Measurements from ENCODE around the gene PPIF. TPM values are rescaled to one million over a fixed set of nuclear protein-coding genes. Genes with fewer than 3 reads are reported as not detected.
"Not testable (repeated sequence)": the region's sequence is repeated elsewhere in the genome, so short reads cannot be mapped to it uniquely, and the experiment has no call there.

Gene PPIF
- total RNA-seq, 1 donor from 2014 or later, result 120 TPM

DNA sequence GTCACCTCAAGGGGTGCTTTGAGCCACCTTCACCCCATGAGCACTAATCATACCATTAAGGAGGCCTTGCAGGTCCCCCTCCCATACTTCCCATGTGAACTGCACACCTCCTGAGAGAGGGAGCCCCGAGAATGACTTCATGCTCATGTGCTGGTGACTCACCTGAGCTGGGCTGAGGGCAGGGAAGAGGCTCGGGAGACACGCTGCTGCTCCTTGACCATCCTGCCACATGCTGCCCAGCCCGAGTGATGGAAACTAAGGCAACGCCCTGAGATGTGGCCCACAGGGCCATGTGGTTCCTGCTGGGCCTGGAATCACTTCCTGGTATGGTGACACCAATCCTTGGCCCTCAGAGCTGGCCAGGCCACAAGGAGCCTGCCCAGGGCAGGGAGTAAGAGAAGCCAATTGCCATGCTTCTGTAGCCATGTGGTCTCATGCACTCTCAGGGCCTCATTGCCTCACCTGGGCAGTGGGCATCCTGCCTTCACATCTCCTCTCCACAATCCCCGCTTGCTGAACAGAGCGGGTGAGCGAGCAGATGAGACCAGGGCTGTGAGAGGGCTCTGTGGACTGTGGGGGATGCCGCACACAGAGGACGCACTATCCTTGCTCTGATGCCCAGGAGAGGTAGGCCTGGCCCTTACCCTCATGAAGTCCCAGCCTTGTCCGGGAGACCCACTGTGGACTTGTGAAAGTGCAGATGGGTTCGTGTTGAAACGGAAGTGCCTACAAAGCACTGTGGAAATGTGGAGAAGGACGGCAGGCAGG lies 18.3 kb upstream of the PPIF start:
- DNase-seq (ENCODE audit: low spot score), result no peak
- peaks cover 2% of the 10 kb centered on the region for H3K36me3 Mint-ChIP-seq (ENCODE audit: low read depth)

DNA sequence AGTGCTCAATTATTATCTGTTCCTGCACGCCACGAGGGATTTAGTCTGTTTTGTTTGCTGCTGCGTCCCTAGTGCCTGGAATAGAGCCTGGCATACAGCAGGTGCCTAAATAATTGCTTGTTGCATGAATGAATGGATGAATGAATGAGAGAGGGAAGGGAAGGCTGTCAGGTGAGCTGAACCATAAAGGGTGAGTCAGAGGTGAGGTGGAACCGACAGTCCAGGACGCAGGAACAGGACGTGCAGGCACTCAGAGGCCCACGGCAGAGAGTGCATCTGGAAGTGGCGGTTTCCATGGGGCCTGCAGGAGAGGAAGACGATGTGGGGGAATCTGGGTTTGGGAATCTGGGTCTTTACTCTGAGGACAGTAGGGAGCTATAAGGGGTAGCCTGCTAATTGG lies 17.7 kb upstream of the PPIF start:
- no peaks in the 10 kb centered on the region for H3K27me3 Mint-ChIP-seq (ENCODE audit: low read depth)
- H3K27ac Mint-ChIP-seq, result no peak overlapping the region
- no peak for DNase-seq (ENCODE audit: low spot score)
- H3K4me3 Mint-ChIP-seq (ENCODE audit: low read depth), result no peak overlapping the region
- intact Hi-C loops (cut with micrococcal nuclease), result no loop called here
- H3K36me3 Mint-ChIP-seq (ENCODE audit: low read depth), result peaks cover 2% of the 10 kb centered on the region
- H3K4me1 Mint-ChIP-seq (ENCODE audit: low read depth), result peaks cover 29% of the 10 kb centered on the region
- H3K9me3 Mint-ChIP-seq, result no peaks in the 10 kb centered on the region

More for the DNA sequence above, 18.3 kb upstream of the PPIF start:
- H3K4me3 Mint-ChIP-seq (ENCODE audit: low read depth), result no peak overlapping the region
- H3K27ac Mint-ChIP-seq, result no peak overlapping the region
- peaks cover 31% of the 10 kb centered on the region for H3K4me1 Mint-ChIP-seq (ENCODE audit: low read depth)
- H3K9me3 Mint-ChIP-seq, result no peaks in the 10 kb centered on the region
- H3K27me3 Mint-ChIP-seq (ENCODE audit: low read depth), result no peaks in the 10 kb centered on the region
- intact Hi-C loops (cut with micrococcal nuclease), result no loop called here

DNA sequence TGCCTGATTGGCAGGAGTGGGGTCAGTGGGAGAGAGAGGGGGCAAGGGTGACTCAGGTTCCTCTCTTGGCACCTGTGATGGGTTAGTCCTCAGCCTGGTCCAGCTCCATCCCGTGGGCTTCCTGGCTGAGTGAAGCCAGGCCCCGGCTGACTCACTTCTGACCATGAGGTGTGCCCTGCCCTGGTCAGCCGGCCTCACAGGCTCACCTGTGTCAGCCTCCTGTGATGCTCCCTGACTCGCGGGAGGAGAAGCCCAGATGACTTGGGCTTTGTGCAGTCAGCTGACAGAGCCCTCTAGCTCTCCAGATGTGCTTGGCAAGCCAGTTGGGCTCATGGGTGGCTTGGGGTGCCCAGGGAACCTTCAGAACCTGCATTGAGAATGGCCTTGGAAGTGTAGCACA lies 16.0 kb upstream of the PPIF start:
- DNase-seq (ENCODE audit: low spot score), result no peak
- H3K36me3 Mint-ChIP-seq (ENCODE audit: low read depth), result peaks cover 2% of the 10 kb centered on the region
- H3K27ac Mint-ChIP-seq, result peak overlapping the region; percentile 90
- H3K4me1 Mint-ChIP-seq (ENCODE audit: low read depth), result peaks cover 35% of the 10 kb centered on the region
- intact Hi-C loops (cut with micrococcal nuclease), result loop anchor here (1.0 to 10.0 kb wide), 7 partner anchors 8 to 874 kb away; partner anchors contain the start of genes ANXA11 and PPIF
- no peaks in the 10 kb centered on the region for H3K27me3 Mint-ChIP-seq (ENCODE audit: low read depth)
- H3K4me3 Mint-ChIP-seq (ENCODE audit: low read depth), result no peak overlapping the region
- no peaks in the 10 kb centered on the region for H3K9me3 Mint-ChIP-seq

DNA sequence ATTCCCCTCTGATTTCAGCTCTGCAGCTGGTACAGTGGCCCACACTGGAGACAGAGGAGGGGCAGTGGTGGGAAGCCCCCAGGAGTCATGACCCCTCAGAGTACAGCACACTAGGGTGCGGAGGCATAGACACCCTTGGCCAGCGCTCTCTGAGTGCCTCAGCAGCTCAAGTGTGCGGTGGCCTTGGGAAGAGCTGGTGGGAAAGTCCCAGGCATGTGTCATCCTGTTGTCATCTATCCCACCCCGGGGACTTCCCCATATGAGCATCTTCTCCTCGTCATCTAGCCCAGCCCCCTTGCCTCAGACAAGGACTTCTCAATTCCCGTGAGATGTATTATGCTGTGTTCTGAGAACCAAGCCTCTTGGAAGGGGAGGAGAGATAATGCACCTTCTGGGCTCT lies 15.6 kb upstream of the PPIF start:
- Mint-ChIP-seq H3K36me3 (ENCODE audit: low read depth) (peaks cover 2% of the 10 kb centered on the region), H3K9me3 (no peaks in the 10 kb centered on the region), H3K4me3 (ENCODE audit: low read depth) (peak overlapping the region; percentile 11), H3K27ac (peak overlapping the region; percentile 90), H3K4me1 (ENCODE audit: low read depth) (peaks cover 37% of the 10 kb centered on the region), H3K27me3 (ENCODE audit: low read depth) (no peaks in the 10 kb centered on the region)
- intact Hi-C loops (cut with micrococcal nuclease), result loop anchor here (1.0 to 10.0 kb wide), 7 partner anchors 8 to 873 kb away; partner anchors contain the start of genes ANXA11 and PPIF
- DNase-seq (ENCODE audit: low spot score), result peak; percentile 71

DNA sequence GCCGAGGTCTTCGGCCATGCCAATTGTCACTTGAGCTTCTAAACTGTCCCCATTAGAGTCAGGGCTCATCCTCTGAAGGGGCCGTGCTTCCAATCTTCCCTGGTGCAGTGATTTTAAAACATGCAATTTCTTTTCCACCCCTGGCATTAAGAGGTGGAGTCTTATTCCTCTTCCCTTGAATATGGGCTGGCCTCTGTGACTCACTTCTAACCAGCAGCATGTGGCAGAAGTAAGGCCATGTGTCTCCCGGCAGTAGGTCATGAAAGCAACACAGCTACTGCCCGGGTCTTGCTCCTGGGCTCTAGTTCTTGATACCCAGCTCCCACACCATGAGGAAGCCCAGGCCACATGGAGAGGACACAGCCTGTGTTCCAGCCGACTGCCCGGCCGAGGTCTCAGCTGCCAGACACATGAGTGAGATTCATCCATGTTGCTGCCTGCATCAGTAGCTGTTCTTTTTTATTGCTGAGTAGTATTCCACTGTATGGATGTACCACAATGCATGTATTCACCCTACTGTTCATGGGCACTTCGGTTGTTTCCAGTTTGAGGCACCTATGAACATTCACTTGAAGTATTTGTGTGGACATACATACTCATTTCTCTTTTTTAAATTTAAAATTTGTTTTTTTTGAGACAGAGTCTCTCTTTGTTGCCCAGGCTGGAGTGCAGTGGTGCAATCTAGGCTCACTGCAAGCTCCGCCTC lies 14.5 kb upstream of the PPIF start:
- peaks cover 40% of the 10 kb centered on the region for H3K4me1 Mint-ChIP-seq (ENCODE audit: low read depth)
- H3K27me3 Mint-ChIP-seq (ENCODE audit: low read depth); H3K9me3 Mint-ChIP-seq; H3K36me3 Mint-ChIP-seq (ENCODE audit: low read depth); H3K4me3 Mint-ChIP-seq (ENCODE audit: low read depth); DNase-seq (ENCODE audit: low spot score): not testable (repeated sequence)
- peak overlapping the region; percentile 65 for H3K27ac Mint-ChIP-seq
- intact Hi-C loops (cut with micrococcal nuclease), result loop anchor here (5.0 to 10.0 kb wide), 3 partner anchors 90 to 872 kb away; partner anchors contain the start of gene ANXA11

DNA sequence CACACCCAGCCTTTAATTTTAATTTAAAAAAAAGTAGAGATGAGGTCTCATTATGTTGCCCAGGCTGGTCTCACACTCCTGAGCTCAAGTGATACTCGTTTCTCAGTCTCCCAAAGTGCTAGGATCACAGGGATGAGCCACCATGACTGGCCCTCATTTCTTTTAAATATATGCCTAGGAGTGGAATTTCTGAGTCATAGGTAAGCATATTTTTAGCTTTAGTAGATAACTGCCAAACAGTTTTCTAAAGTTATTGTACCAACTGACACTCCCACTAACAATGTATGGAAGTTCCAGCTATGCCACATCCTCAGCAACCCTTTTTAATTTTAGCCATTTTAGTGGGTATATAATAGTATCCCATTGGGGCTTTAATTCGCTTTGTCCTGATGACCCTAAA lies 13.8 kb upstream of the PPIF start:
- H3K4me1 Mint-ChIP-seq (ENCODE audit: low read depth), result peaks cover 40% of the 10 kb centered on the region
- H3K36me3 Mint-ChIP-seq (ENCODE audit: low read depth), result peaks cover 2% of the 10 kb centered on the region
- H3K4me3 Mint-ChIP-seq (ENCODE audit: low read depth), result no peak overlapping the region
- intact Hi-C loops (cut with micrococcal nuclease), result loop anchor here (5.0 to 10.0 kb wide), 3 partner anchors 91 to 871 kb away; partner anchors contain the start of gene ANXA11
- no peaks in the 10 kb centered on the region for H3K27me3 Mint-ChIP-seq (ENCODE audit: low read depth)
- H3K27ac Mint-ChIP-seq, result peak overlapping the region; percentile 71
- peaks cover 3% of the 10 kb centered on the region for H3K9me3 Mint-ChIP-seq
- no peak for DNase-seq (ENCODE audit: low spot score)

DNA sequence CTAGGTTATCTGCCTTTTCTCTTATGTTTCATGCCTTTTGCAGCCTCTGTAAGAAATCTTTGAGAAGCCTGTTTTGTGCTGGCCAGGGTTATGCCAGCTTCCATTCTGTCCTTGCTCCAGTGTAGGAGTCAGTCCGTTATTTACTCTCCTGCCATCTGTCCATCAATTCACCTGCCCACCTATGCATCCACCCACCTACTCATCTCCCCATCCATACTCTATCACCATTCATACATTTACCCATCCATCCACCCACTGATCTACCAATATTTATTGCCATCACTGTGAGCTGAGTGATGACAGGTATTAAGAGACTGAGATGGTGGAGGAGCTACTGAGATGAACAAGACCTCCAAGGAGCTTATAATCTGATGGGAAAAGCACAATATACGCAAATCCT lies 12.7 kb upstream of the PPIF start:
- H3K27ac Mint-ChIP-seq, result peak overlapping the region; percentile 7

DNA sequence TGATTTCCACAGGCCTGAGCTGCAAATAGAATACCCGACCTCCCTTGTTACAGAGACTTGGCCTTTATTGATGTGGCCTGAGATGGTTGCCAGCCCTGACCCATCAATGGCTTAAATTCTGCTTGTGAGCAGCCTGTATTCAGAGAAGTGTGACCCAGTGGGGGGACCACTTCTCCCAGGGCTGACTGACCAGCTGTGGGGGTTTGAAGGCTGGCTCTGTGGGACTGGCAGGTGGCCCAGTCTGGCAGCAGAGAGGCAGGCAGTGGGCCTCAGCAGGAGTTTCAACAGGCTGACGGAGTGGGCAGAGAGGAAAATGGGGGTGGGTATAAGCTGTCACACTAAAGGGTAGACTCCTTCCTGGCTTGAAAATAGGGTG lies 12.2 kb upstream of the PPIF start:
- peak overlapping the region; percentile 7 for H3K27ac Mint-ChIP-seq
- intact Hi-C loops (cut with micrococcal nuclease), result loop anchor here (10.0 kb wide), 2 partner anchors 360 to 870 kb away; partner anchors contain the start of gene ANXA11
- no peak for DNase-seq (ENCODE audit: low spot score)

More for the DNA sequence above, 12.7 kb upstream of the PPIF start:
- Mint-ChIP-seq H3K4me1 (ENCODE audit: low read depth) (peaks cover 38% of the 10 kb centered on the region), H3K9me3 (peaks cover 3% of the 10 kb centered on the region), H3K36me3 (ENCODE audit: low read depth) (peaks cover 2% of the 10 kb centered on the region), H3K4me3 (ENCODE audit: low read depth) (no peak overlapping the region), H3K27me3 (ENCODE audit: low read depth) (no peaks in the 10 kb centered on the region)
- intact Hi-C loops (cut with micrococcal nuclease), result loop anchor here (5.0 to 10.0 kb wide), 3 partner anchors 92 to 870 kb away; partner anchors contain the start of gene ANXA11
- DNase-seq (ENCODE audit: low spot score), result no peak

DNA sequence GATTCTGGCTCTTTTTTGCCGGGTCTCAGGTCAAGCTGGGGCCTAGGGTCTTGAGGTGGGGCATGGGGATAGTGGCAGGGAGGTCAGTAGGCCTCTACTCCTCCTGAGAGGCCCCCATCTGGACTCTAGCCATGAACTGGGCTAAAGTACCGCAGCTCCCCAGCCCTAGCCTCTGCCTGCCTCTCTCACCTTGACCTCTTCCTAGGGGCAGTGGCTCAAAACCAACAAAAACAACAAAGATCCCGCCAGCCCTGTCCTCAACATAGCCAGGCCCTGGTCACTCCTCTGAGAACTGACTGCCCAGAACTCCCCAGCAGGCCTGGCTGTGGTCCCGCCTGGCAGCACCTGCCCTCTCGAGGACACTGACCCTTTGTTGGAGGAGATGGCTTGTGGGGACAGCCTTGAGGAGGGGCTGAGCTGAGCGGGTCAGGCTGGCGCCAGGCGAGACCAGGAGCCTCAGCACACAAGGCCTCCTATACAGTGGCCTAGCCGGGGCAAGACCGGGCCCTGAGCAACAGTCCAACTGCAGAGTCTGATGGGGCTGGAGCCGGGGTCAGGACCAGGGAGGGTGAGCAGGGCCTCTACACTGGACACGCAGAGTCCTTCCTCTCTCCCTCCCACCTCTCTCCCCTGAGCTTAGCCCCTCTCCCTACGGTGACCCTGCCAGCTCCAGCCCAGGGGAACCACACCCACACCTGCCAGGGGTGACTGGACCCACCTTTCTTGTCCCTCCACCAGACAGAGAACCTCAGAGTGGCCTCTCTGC lies 11.6 kb upstream of the PPIF start:
- intact Hi-C loops (cut with micrococcal nuclease), result loop anchor here (10.0 kb wide), 2 partner anchors 361 to 869 kb away; partner anchors contain the start of gene ANXA11
- H3K9me3 Mint-ChIP-seq, result peaks cover 3% of the 10 kb centered on the region
- H3K4me3 Mint-ChIP-seq (ENCODE audit: low read depth), result no peak overlapping the region
- no peak for DNase-seq (ENCODE audit: low spot score)
- peak overlapping the region; percentile 7 for H3K27ac Mint-ChIP-seq
- H3K4me1 Mint-ChIP-seq (ENCODE audit: low read depth), result peaks cover 37% of the 10 kb centered on the region
- H3K36me3 Mint-ChIP-seq (ENCODE audit: low read depth), result peaks cover 2% of the 10 kb centered on the region
- no peaks in the 10 kb centered on the region for H3K27me3 Mint-ChIP-seq (ENCODE audit: low read depth)

More for the DNA sequence above, 12.2 kb upstream of the PPIF start:
- peaks cover 2% of the 10 kb centered on the region for H3K36me3 Mint-ChIP-seq (ENCODE audit: low read depth)
- peaks cover 3% of the 10 kb centered on the region for H3K9me3 Mint-ChIP-seq
- H3K27me3 Mint-ChIP-seq (ENCODE audit: low read depth), result no peaks in the 10 kb centered on the region
- H3K4me3 Mint-ChIP-seq (ENCODE audit: low read depth), result no peak overlapping the region
- peaks cover 37% of the 10 kb centered on the region for H3K4me1 Mint-ChIP-seq (ENCODE audit: low read depth)

DNA sequence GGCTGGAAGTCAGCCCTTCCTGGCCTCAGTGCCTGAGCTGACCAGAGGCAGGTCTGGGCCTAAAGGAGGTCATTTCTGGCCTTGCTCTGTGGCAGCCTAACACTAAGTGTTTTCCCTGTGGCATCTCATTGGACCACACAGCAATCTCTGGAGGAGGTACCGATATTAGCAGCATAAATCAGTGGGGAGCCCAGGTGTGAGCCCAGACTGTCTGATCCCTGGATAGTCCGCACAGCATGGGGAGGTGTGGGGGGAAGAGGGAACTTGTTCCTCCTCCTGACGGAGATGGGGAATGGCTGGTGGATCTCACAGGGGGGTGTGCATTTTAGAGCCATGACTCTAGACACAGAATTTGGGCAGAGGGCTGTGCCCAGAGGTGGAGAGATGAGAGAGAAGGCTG lies 11.0 kb upstream of the PPIF start:
- intact Hi-C loops (cut with micrococcal nuclease), result loop anchor here (10.0 kb wide), 2 partner anchors 361 to 869 kb away; partner anchors contain the start of gene ANXA11
- Mint-ChIP-seq H3K9me3 (peaks cover 3% of the 10 kb centered on the region), H3K36me3 (ENCODE audit: low read depth) (peaks cover 2% of the 10 kb centered on the region), H3K27me3 (ENCODE audit: low read depth) (no peaks in the 10 kb centered on the region), H3K4me3 (ENCODE audit: low read depth) (no peak overlapping the region), H3K4me1 (ENCODE audit: low read depth) (peaks cover 33% of the 10 kb centered on the region), H3K27ac (no peak overlapping the region)
- no peak for DNase-seq (ENCODE audit: low spot score)

DNA sequence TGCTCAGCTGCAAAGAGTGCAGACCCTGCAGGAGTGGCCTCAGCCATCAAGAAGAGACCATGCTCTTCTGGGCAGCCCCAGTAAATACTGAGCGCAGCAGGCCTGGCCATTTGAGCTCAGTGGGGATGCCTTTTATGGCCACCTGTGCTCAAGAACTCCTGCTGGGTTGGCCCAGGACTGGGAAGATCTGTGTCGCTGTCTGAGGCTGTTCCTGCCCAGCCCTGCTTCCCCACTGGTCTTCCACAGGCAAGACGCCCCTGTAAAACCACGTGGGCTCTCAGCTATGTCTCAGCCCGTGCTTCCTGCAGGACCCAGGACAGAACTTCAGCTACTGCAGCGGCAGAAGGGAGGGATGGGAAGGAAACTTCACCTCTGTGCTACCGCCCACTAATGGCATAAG lies 10.5 kb upstream of the PPIF start:
- H3K9me3 Mint-ChIP-seq, result peaks cover 3% of the 10 kb centered on the region
- H3K27me3 Mint-ChIP-seq (ENCODE audit: low read depth), result no peaks in the 10 kb centered on the region
- peaks cover 29% of the 10 kb centered on the region for H3K4me1 Mint-ChIP-seq (ENCODE audit: low read depth)
- peaks cover 2% of the 10 kb centered on the region for H3K36me3 Mint-ChIP-seq (ENCODE audit: low read depth)
- intact Hi-C loops (cut with micrococcal nuclease), result loop anchor here (10.0 kb wide), 2 partner anchors 362 to 868 kb away; partner anchors contain the start of gene ANXA11
- H3K27ac Mint-ChIP-seq, result no peak overlapping the region
- no peak overlapping the region for H3K4me3 Mint-ChIP-seq (ENCODE audit: low read depth)
- DNase-seq (ENCODE audit: low spot score), result no peak

DNA sequence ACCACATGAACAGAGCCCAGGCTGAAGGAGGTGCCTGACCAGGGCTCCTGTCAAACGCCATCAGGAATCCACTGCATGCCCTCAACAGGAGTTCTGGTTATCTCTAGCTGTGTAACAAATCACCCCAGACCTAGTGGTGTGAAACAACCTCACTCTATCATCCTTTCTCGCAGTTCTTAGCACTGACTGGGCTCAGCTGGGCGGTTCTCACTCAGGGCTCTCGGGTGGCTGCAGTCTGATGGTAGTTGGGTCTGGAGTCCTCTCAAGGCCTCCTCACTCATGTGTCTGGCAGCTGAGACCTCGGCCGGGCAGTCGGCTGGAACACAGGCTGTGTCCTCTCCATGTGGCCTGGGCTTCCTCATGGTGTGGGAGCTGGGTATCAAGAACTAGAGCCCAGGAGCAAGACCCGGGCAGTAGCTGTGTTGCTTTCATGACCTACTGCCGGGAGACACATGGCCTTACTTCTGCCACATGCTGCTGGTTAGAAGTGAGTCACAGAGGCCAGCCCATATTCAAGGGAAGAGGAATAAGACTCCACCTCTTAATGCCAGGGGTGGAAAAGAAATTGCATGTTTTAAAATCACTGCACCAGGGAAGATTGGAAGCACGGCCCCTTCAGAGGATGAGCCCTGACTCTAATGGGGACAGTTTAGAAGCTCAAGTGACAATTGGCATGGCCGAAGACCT lies 9.3 kb upstream of the PPIF start:
- H3K27me3 Mint-ChIP-seq (ENCODE audit: low read depth); H3K27ac Mint-ChIP-seq; H3K4me3 Mint-ChIP-seq (ENCODE audit: low read depth); DNase-seq (ENCODE audit: low spot score); H3K36me3 Mint-ChIP-seq (ENCODE audit: low read depth); H3K9me3 Mint-ChIP-seq: not testable (repeated sequence)
- peaks cover 23% of the 10 kb centered on the region for H3K4me1 Mint-ChIP-seq (ENCODE audit: low read depth)
- intact Hi-C loops (cut with micrococcal nuclease), result loop anchor here (10.0 kb wide), 2 partner anchors 363 to 867 kb away; partner anchors contain the start of gene ANXA11

All from activated T-helper 2 cell treated with anti-CD3 and anti-CD28 coated beads, Interferon-gamma antibody, Interleukin-2, Interleukin-4, amounts not matched to agents 10 μg/mL and 5 μg/mL and 100 μg/mL, durations not matched to agents 14 hours and 24 hours and 36 hours (primary cell).